Measurements from ENCODE around the gene IVD.
"Not testable (repeated sequence)": the region's sequence is repeated elsewhere in the genome, so short reads cannot be mapped to it uniquely, and the experiment has no call there.

The IVD gene

DNA sequence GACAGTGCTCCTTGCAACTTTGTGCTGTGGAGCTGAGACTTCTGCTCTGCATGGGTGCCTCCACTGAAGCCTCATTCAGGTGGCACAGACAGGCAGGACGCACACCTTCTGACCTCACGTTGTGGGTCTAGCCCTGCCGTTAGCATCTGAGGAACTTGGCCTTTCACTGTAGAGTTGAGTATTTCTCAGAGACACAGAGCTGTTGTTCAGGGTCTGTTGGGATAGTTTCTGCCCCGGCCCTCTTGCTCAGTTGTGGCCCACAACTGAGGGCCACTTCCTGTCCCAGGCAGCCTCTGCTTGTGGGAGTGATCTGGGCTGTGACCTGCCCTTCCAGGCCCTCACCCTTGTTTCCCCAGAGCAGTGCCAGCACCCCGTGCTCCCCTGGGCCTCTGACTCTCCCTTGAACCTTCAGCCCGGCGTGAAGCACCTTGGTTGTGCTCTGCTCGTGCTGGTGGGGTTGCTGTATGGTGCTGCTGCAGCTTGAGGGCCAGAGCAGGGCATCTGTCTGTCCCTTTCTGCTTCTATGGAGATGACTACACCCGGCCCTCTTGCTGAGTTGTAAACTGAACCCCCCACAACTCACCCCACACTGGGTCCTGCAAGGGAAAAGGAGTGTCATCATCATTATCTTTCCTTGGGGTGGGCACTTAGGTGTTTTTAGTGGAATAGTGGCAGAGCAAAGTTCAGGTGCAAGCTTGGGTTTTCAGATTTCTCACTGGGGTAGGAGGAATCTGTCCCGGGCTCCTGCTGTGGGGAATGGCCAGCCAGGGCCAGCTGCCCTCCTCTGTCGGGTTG lies 46.9 kb downstream of the IVD start:
- H3K79me2 ChIP-seq (ENCODE audit: control insufficient read depth, low read length) = peaks cover 90% of the 10 kb centered on the region
- no peaks in the 10 kb centered on the region for H3K36me3 ChIP-seq (ENCODE audit: control insufficient read depth, low read length)
- peak overlapping the region; percentile 13; the same call in 1 of the 2 replicates for H3K4me3 ChIP-seq (ENCODE audit: low read length)
- no peaks in the 10 kb centered on the region for H3K27me3 ChIP-seq (ENCODE audit: control insufficient read depth, low read length)
- H4K20me1 ChIP-seq (ENCODE audit: control insufficient read depth, insufficient read depth, low read depth, low read length) = peaks cover 15% of the 10 kb centered on the region
- TF ChIP-seq, protein P1, sequence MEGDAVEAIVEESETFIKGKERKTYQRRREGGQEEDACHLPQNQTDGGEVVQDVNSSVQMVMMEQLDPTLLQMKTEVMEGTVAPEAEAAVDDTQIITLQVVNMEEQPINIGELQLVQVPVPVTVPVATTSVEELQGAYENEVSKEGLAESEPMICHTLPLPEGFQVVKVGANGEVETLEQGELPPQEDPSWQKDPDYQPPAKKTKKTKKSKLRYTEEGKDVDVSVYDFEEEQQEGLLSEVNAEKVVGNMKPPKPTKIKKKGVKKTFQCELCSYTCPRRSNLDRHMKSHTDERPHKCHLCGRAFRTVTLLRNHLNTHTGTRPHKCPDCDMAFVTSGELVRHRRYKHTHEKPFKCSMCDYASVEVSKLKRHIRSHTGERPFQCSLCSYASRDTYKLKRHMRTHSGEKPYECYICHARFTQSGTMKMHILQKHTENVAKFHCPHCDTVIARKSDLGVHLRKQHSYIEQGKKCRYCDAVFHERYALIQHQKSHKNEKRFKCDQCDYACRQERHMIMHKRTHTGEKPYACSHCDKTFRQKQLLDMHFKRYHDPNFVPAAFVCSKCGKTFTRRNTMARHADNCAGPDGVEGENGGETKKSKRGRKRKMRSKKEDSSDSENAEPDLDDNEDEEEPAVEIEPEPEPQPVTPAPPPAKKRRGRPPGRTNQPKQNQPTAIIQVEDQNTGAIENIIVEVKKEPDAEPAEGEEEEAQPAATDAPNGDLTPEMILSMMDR (IDR thresholded peaks at IDR 0.05; ENCODE audit: low read depth, low read length, poor library complexity, severe bottlenecking) = no peak
- no peak for TF ChIP-seq EZH2phosphoT487 (IDR thresholded peaks at IDR 0.05; ENCODE audit: borderline replicate concordance, low read length)
- H3K27ac ChIP-seq (ENCODE audit: low read depth, low read length) = peak overlapping the region; percentile 6; the same call in 1 of the 2 replicates
- H3K9me3 ChIP-seq (ENCODE audit: control insufficient read depth, insufficient read depth, low read length) = no peaks in the 10 kb centered on the region
- no peaks in the 10 kb centered on the region for H3K9me2 ChIP-seq (replicated peaks; ENCODE audit: control insufficient read depth, low read length)
- peak overlapping the region; percentile 53 for H3K4me2 ChIP-seq (ENCODE audit: low read length)
- H3F3A ChIP-seq (ENCODE audit: control insufficient read depth, insufficient read depth) = no peaks in the 10 kb centered on the region
- H3K4me1 ChIP-seq (ENCODE audit: control insufficient read depth, low read length) = peaks cover 32% of the 10 kb centered on the region

GRCh38 chr15:40453941-40454340 lies 48.3 kb downstream of the IVD start:
- Histone ChIP-seq H3K4me1 (ENCODE audit: control insufficient read depth, low read length) (peaks cover 32% of the 10 kb centered on the region), H4K20me1 (ENCODE audit: control insufficient read depth, insufficient read depth, low read depth, low read length) (peaks cover 15% of the 10 kb centered on the region), H3K79me2 (ENCODE audit: control insufficient read depth, low read length) (peaks cover 89% of the 10 kb centered on the region)
- not testable (repeated sequence) for H3K9me3 ChIP-seq (ENCODE audit: control insufficient read depth, insufficient read depth, low read length); H3F3A ChIP-seq (ENCODE audit: control insufficient read depth, insufficient read depth); H3K27me3 ChIP-seq (ENCODE audit: control insufficient read depth, low read length); H3K4me2 ChIP-seq (ENCODE audit: low read length); H3K36me3 ChIP-seq (ENCODE audit: control insufficient read depth, low read length); H3K9me2 ChIP-seq (replicated peaks; ENCODE audit: control insufficient read depth, low read length); H3K4me3 ChIP-seq (ENCODE audit: low read length); H3K27ac ChIP-seq (ENCODE audit: low read depth, low read length)

DNA sequence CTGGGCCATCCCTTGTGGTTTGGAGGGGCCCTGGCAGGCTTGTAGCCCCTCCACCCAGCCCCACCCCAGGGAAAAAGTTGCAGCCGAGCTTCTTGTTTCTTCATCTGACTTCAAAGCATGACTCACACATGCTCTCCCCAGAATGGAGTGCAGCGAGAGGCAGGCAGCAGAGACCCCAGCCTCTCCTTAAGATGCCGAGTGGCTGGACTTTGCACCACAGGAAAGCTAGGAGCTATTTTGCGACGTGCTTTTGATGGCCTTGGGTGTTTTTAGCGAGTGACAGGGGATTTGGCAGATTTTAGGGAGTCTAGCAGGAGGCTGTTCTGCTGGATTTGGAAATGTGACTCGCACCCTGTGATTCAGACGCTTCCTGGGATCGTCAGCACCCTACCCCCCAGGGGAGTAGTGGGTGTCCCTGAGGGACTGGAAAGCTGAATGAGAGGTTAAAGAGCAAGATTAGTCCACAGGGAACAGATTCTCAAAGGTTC lies 49.4 kb downstream of the IVD start:
- H3K36me3 ChIP-seq (ENCODE audit: control insufficient read depth, low read length) = no peaks in the 10 kb centered on the region
- peaks cover 15% of the 10 kb centered on the region for H4K20me1 ChIP-seq (ENCODE audit: control insufficient read depth, insufficient read depth, low read depth, low read length)
- no peak overlapping the region for H3K4me3 ChIP-seq (ENCODE audit: low read length)
- H3K9me3 ChIP-seq (ENCODE audit: control insufficient read depth, insufficient read depth, low read length) = no peaks in the 10 kb centered on the region
- H3K27me3 ChIP-seq (ENCODE audit: control insufficient read depth, low read length) = no peaks in the 10 kb centered on the region
- no peak overlapping the region for H3K27ac ChIP-seq (ENCODE audit: low read depth, low read length)
- H3F3A ChIP-seq (ENCODE audit: control insufficient read depth, insufficient read depth) = no peaks in the 10 kb centered on the region
- H3K4me1 ChIP-seq (ENCODE audit: control insufficient read depth, low read length) = peaks cover 32% of the 10 kb centered on the region
- TF ChIP-seq EZH2phosphoT487 (IDR thresholded peaks at IDR 0.05; ENCODE audit: borderline replicate concordance, low read length) = no peak
- TF ChIP-seq, protein P1 (IDR thresholded peaks at IDR 0.05; ENCODE audit: low read depth, low read length, poor library complexity, severe bottlenecking) = no peak
- H3K4me2 ChIP-seq (ENCODE audit: low read length) = no peak overlapping the region
- peaks cover 80% of the 10 kb centered on the region for H3K79me2 ChIP-seq (ENCODE audit: control insufficient read depth, low read length)
- no peaks in the 10 kb centered on the region for H3K9me2 ChIP-seq (replicated peaks; ENCODE audit: control insufficient read depth, low read length)

DNA sequence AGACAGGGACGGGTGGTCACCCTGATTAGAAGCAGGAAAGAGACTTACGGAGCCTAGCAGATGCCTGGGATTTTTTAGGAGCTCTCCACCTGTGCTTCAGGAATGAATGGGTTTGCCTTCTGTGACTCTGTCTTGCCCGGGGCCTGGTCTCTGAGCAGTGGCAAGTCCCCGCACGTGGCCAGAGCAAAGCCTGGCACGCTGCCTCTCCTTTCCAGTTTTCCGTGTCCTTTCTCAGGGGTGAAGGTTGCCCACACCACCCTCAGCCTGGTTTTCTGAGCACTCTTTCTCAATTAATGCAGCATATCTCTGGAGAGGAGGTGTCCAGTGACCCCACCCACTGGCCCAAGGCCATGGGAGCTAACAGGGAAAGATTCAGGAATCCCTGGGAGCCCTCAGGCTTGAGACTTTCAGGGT lies 50.7 kb downstream of the IVD start:
- no peak overlapping the region for H3K4me2 ChIP-seq (ENCODE audit: low read length)

More for the DNA sequence above, 50.7 kb downstream of the IVD start:
- H3F3A ChIP-seq (ENCODE audit: control insufficient read depth, insufficient read depth) = no peaks in the 10 kb centered on the region
- H4K20me1 ChIP-seq (ENCODE audit: control insufficient read depth, insufficient read depth, low read depth, low read length) = peaks cover 15% of the 10 kb centered on the region
- H3K79me2 ChIP-seq (ENCODE audit: control insufficient read depth, low read length) = peaks cover 69% of the 10 kb centered on the region
- H3K9me2 ChIP-seq (replicated peaks; ENCODE audit: control insufficient read depth, low read length) = no peaks in the 10 kb centered on the region
- no peaks in the 10 kb centered on the region for H3K9me3 ChIP-seq (ENCODE audit: control insufficient read depth, insufficient read depth, low read length)
- peaks cover 29% of the 10 kb centered on the region for H3K4me1 ChIP-seq (ENCODE audit: control insufficient read depth, low read length)
- no peak for TF ChIP-seq EZH2phosphoT487 (IDR thresholded peaks at IDR 0.05; ENCODE audit: borderline replicate concordance, low read length)
- TF ChIP-seq, protein P1 (IDR thresholded peaks at IDR 0.05; ENCODE audit: low read depth, low read length, poor library complexity, severe bottlenecking) = no peak
- H3K4me3 ChIP-seq (ENCODE audit: low read length) = no peak overlapping the region
- no peaks in the 10 kb centered on the region for H3K27me3 ChIP-seq (ENCODE audit: control insufficient read depth, low read length)
- no peak overlapping the region for H3K27ac ChIP-seq (ENCODE audit: low read depth, low read length)
- H3K36me3 ChIP-seq (ENCODE audit: control insufficient read depth, low read length) = no peaks in the 10 kb centered on the region

Measured in DOHH2 (cell line).